GM12872 (cell line): Measurements from ENCODE around the gene SLC7A14.

ENCODE experiments used
- CTCF ChIP-seq: IDR thresholded peaks from 3 replicates; pipeline ENCODE4 v1.5.1; 2011; ENCODE audit warnings: low read depth, mild to moderate bottlenecking, low read length, moderate library complexity; ENCODE audit not compliant: insufficient read depth

The SLC7A14 gene

GRCh38 chr3:170424879-170425278 is 161.0 kb downstream of the SLC7A14 start:
- no peak for TF ChIP-seq CTCF

- no peak for TF ChIP-seq CTCF
Observed at GRCh38 chr3:170423001-170423615, 162.8 kb downstream of the SLC7A14 start.

- TF ChIP-seq CTCF = no peak
Observed at GRCh38 chr3:170421758-170422157, 164.1 kb downstream of the SLC7A14 start.

- no peak for TF ChIP-seq CTCF
Observed at GRCh38 chr3:170421111-170421641, 164.7 kb downstream of the SLC7A14 start.

- no peak for TF ChIP-seq CTCF
Observed at GRCh38 chr3:170420307-170420821, 165.5 kb downstream of the SLC7A14 start.

GRCh38 chr3:170419557-170420087 is 166.3 kb downstream of the SLC7A14 start:
- TF ChIP-seq CTCF = no peak

- no peak for TF ChIP-seq CTCF
Observed at GRCh38 chr3:170418422-170419398, 167.2 kb downstream of the SLC7A14 start, which contains the start of gene CLDN11. Gene CLDN11, plus strand, starts transcription at chr3:170418868. Its CDS starts 199 bp downstream, at chr3:170419067.
